Neuronal stem cell (in vitro differentiated cells): ENCODE measurements around the gene DBNDD1.
A peak's percentile ranks its signal among the peaks of the same experiment; 100 is the strongest.

Source experiments
- DNase-seq: peaks from one replicate; pipeline ENCODE4 v3.0.0-alpha.2; 2013; ENCODE audit warnings: low spot score
- H2AFZ ChIP-seq: one replicate; pipeline ENCODE4 v1.6.1; 2013; ENCODE audit warnings: mild to moderate bottlenecking, low read length, inconsistent platforms
- H2AK5ac ChIP-seq: 2 replicates; pipeline ENCODE4 v1.6.1; 2013; ENCODE audit warnings: low read depth, mild to moderate bottlenecking, inconsistent platforms, low read length, moderate library complexity, mixed read lengths
- H2BK120ac ChIP-seq: 2 replicates; pipeline ENCODE4 v1.6.1; 2013; ENCODE audit warnings: low read depth, mild to moderate bottlenecking, inconsistent platforms, low read length, moderate library complexity, mixed read lengths
- H2BK12ac ChIP-seq: one replicate; pipeline ENCODE4 v1.6.1; 2013; ENCODE audit warnings: low read length, inconsistent platforms
- H2BK15ac ChIP-seq: 2 replicates; pipeline ENCODE4 v1.6.1; 2013; ENCODE audit warnings: mild to moderate bottlenecking, low read length, inconsistent platforms, mixed read lengths
- H2BK5ac ChIP-seq: one replicate; pipeline ENCODE4 v1.6.1; 2013; ENCODE audit warnings: inconsistent platforms, mild to moderate bottlenecking, low read length, moderate library complexity
- H3K14ac ChIP-seq: one replicate; pipeline ENCODE4 v1.6.1; 2013; ENCODE audit warnings: low read length, inconsistent platforms
- H3K18ac ChIP-seq: 2 replicates; pipeline ENCODE4 v1.6.1; 2013; ENCODE audit warnings: low read length, inconsistent platforms
- H3K23ac ChIP-seq: 2 replicates; pipeline ENCODE4 v1.6.1; 2013; ENCODE audit warnings: low read depth, mild to moderate bottlenecking, mixed read lengths, low read length, inconsistent platforms; ENCODE audit not compliant: poor library complexity
- H3K27ac ChIP-seq: replicated peaks from 3 replicates; pipeline ENCODE4 v1.5.1; 2013; ENCODE audit warnings: low read length, inconsistent platforms
- H3K27me3 ChIP-seq, 3 experiments: 2 replicates each; pipeline ENCODE4 v1.6.1; 2013; ENCODE audit warnings: low read length in 3 of 3, mild to moderate bottlenecking in 2 of 3, inconsistent platforms in 1 of 3, low read depth in 1 of 3, mixed read lengths in 1 of 3, moderate library complexity in 1 of 3; ENCODE audit not compliant: control insufficient read depth in 3 of 3, insufficient read depth in 3 of 3
- H3K36me3 ChIP-seq, 2 donors: replicated peaks in 1 of 2; 2 replicates each; pipeline ENCODE4 v1.6.1; 2013; ENCODE audit warnings: low read length in 2 of 2; ENCODE audit not compliant: control insufficient read depth in 2 of 2, insufficient read depth in 2 of 2
- H3K4ac ChIP-seq: 2 replicates; pipeline ENCODE4 v1.6.1; 2013; ENCODE audit warnings: inconsistent platforms, mild to moderate bottlenecking, low read length, moderate library complexity
- H3K4me1 ChIP-seq, 2 donors: 1 replicate in 1 of 2; 2 replicates in 1 of 2; pipeline ENCODE4 v1.6.1; 2013; ENCODE audit warnings: low read length in 2 of 2, low read depth in 1 of 2; ENCODE audit not compliant: control insufficient read depth in 2 of 2, insufficient read depth in 1 of 2
- H3K4me2 ChIP-seq: one replicate; pipeline ENCODE4 v1.6.1; 2013; ENCODE audit warnings: mild to moderate bottlenecking, low read length, inconsistent platforms; ENCODE audit not compliant: insufficient read depth, poor library complexity, severe bottlenecking
- H3K4me3 ChIP-seq, 2 donors: 2 replicates each; pipeline ENCODE4 v1.5.1; 2013; ENCODE audit warnings: low read length in 2 of 2, mild to moderate bottlenecking in 2 of 2, inconsistent platforms in 1 of 2, moderate library complexity in 1 of 2
- H3K79me1 ChIP-seq: one replicate; pipeline ENCODE4 v1.6.1; 2013; ENCODE audit warnings: low read depth, mild to moderate bottlenecking, inconsistent platforms, low read length, moderate library complexity
- H3K9ac ChIP-seq: one replicate; pipeline ENCODE4 v1.6.1; 2013; ENCODE audit warnings: mild to moderate bottlenecking, low read depth, low read length, inconsistent platforms; ENCODE audit not compliant: poor library complexity
- H3K9me3 ChIP-seq, 2 donors: replicated peaks in 1 of 2; 2 replicates each; pipeline versions ENCODE3 to v1.6.1; 2013; ENCODE audit warnings: low read length in 2 of 2, mild to moderate bottlenecking in 2 of 2, inconsistent platforms in 1 of 2, low read depth in 1 of 2, mixed read lengths in 1 of 2, moderate library complexity in 1 of 2; ENCODE audit not compliant: control insufficient read depth in 2 of 2, insufficient read depth in 1 of 2
- H4K8ac ChIP-seq: one replicate; pipeline ENCODE4 v1.6.1; 2013; ENCODE audit warnings: low read depth, mild to moderate bottlenecking, inconsistent platforms, low read length, moderate library complexity
- H4K91ac ChIP-seq: one replicate; pipeline ENCODE4 v1.6.1; 2013; ENCODE audit warnings: low read length, low read depth, mild to moderate bottlenecking, inconsistent platforms; ENCODE audit not compliant: poor library complexity
- WGBS, 2 donors: extraction: QIAGEN DNeasy Blood & Tissue Kit; methylation state at CpG; one replicate each; pipeline ENCODE4 v1.1.7; 2013; ENCODE audit warnings: missing lambda C conversion rate in 2 of 2, mixed read lengths in 1 of 2; ENCODE audit not compliant: insufficient read length in 2 of 2, insufficient replicate concordance in 1 of 2; ENCODE audit errors: extremely low coverage in 2 of 2; 5-methylcytosine and 5-hydroxymethylcytosine counted together

DBNDD1 gene

GRCh38 chr16:89966756-89967155 is 52.5 kb downstream of the DBNDD1 start:
- whole genome bisulfite sequencing, 2 donors, result no CpG with 5 or more reads among the region's 9 CpGs
- H3K9ac ChIP-seq, result peak overlapping the region; percentile 63
- H3K79me1 ChIP-seq, result peaks cover 2% of the 10 kb centered on the region
- H3K27ac ChIP-seq, result no peak overlapping the region
- H2BK120ac ChIP-seq, result no peak overlapping the region
- H3K14ac ChIP-seq, result peak overlapping the region; percentile 10
- peak; percentile 31 for DNase-seq
- peak overlapping the region; percentile 12 for H3K4me2 ChIP-seq
- no peak overlapping the region for H4K91ac ChIP-seq
- no peak overlapping the region for H4K8ac ChIP-seq
- no peaks in the 10 kb centered on the region for H3K27me3 ChIP-seq
- no peak overlapping the region for H3K23ac ChIP-seq
- H3K36me3 ChIP-seq, result peaks cover 10 to 41% of the 10 kb centered on the region in 2 donors
- H3K4ac ChIP-seq, result no peak overlapping the region
- H3K4me1 ChIP-seq, result peaks cover 12 to 15% of the 10 kb centered on the region in 2 donors
- H2AFZ ChIP-seq, result no peak overlapping the region
- H3K9me3 ChIP-seq, result peaks cover 16 to 19% of the 10 kb centered on the region in 2 donors
- H3K18ac ChIP-seq, result peak overlapping the region; percentile 11
- H3K4me3 ChIP-seq, result no peak overlapping the region
- H2BK5ac ChIP-seq, result no peak overlapping the region
- H2AK5ac ChIP-seq, result no peak overlapping the region
- no peak overlapping the region for H2BK15ac ChIP-seq
- H2BK12ac ChIP-seq, result no peak overlapping the region

GRCh38 chr16:89965447-89966225 is 53.6 kb downstream of the DBNDD1 start:
- peaks cover 2% of the 10 kb centered on the region for H3K79me1 ChIP-seq

GRCh38 chr16:89964201-89964600 is 55.1 kb downstream of the DBNDD1 start:
- Histone ChIP-seq H2BK120ac (no peak overlapping the region), H2BK12ac (no peak overlapping the region), H3K23ac (peak overlapping the region; percentile 73), H3K9ac (no peak overlapping the region), H3K79me1 (no peaks in the 10 kb centered on the region), H3K36me3 (peaks cover 20 to 49% of the 10 kb centered on the region in 2 donors), H2AFZ (no peak overlapping the region), H3K4me2 (no peak overlapping the region), H3K4me3 (no peak overlapping the region), H3K9me3 (no peaks in the 10 kb centered on the region), H3K27me3 (no peaks in the 10 kb centered on the region), H2BK5ac (no peak overlapping the region), H2AK5ac (no peak overlapping the region), H4K91ac (no peak overlapping the region), H3K14ac (no peak overlapping the region), H3K18ac (no peak overlapping the region), H2BK15ac (no peak overlapping the region), H4K8ac (no peak overlapping the region), H3K27ac (no peak overlapping the region), H3K4ac (no peak overlapping the region), H3K4me1 (peaks cover 11 to 12% of the 10 kb centered on the region in 2 donors)
- WGBS, 2 donors, result no CpG with 5 or more reads among the region's 25 CpGs
- no peak for DNase-seq

More at GRCh38 chr16:89965447-89966225, 53.6 kb downstream of the DBNDD1 start:
- Histone ChIP-seq H2AFZ (no peak overlapping the region), H3K18ac (no peak overlapping the region), H2AK5ac (no peak overlapping the region), H3K9me3 (peaks cover 7 to 9% of the 10 kb centered on the region in 2 donors), H4K91ac (no peak overlapping the region), H3K4me1 (peaks cover 11 to 12% of the 10 kb centered on the region in 2 donors), H3K36me3 (peaks cover 15 to 51% of the 10 kb centered on the region in 2 donors), H3K4ac (no peak overlapping the region), H3K23ac (no peak overlapping the region), H3K9ac (peak overlapping the region; percentile 21), H3K4me3 (no peak overlapping the region), H3K14ac (no peak overlapping the region), H2BK12ac (peak overlapping the region; percentile 41), H2BK15ac (no peak overlapping the region), H3K27ac (no peak overlapping the region), H3K4me2 (no peak overlapping the region), H3K27me3 (no peaks in the 10 kb centered on the region), H2BK120ac (no peak overlapping the region), H2BK5ac (no peak overlapping the region), H4K8ac (no peak overlapping the region)
- no CpG with 5 or more reads among the region's 30 CpGs for WGBS, 2 donors
- no peak for DNase-seq

GRCh38 chr16:89962754-89963498 is 56.3 kb downstream of the DBNDD1 start:
- no peak overlapping the region for H2BK120ac ChIP-seq
- H3K27ac ChIP-seq, result no peak overlapping the region
- WGBS, 2 donors, result no CpG with 5 or more reads among the region's 26 CpGs
- no peak overlapping the region for H4K91ac ChIP-seq
- H3K79me1 ChIP-seq, result no peaks in the 10 kb centered on the region
- H2BK15ac ChIP-seq, result no peak overlapping the region
- H3K4me2 ChIP-seq, result no peak overlapping the region
- no peak overlapping the region for H3K4ac ChIP-seq
- no peak overlapping the region for H4K8ac ChIP-seq
- no peak overlapping the region for H2BK12ac ChIP-seq
- DNase-seq, result no peak
- no peak overlapping the region for H2AFZ ChIP-seq
- H3K14ac ChIP-seq, result no peak overlapping the region
- peaks cover 11 to 12% of the 10 kb centered on the region in 2 donors for H3K4me1 ChIP-seq
- H2AK5ac ChIP-seq, result no peak overlapping the region
- H3K4me3 ChIP-seq, result no peak overlapping the region
- H3K23ac ChIP-seq, result no peak overlapping the region
- H3K27me3 ChIP-seq, result no peaks in the 10 kb centered on the region
- peaks cover 28 to 62% of the 10 kb centered on the region in 2 donors for H3K36me3 ChIP-seq
- no peak overlapping the region for H3K18ac ChIP-seq
- no peaks in the 10 kb centered on the region for H3K9me3 ChIP-seq
- peak overlapping the region; percentile 13 for H2BK5ac ChIP-seq
- peak overlapping the region; percentile 16 for H3K9ac ChIP-seq
